Measurements from ENCODE around the gene ATP9A.
"Not testable (repeated sequence)": the region's sequence is repeated elsewhere in the genome, so short reads cannot be mapped to it uniquely, and the experiment has no call there.

The ATP9A gene

GRCh38 chr20:51687108-51687507, 81.1 kb downstream of the ATP9A start:
- DNase-seq, result no peak

GRCh38 chr20:51685494-51685893, 82.7 kb downstream of the ATP9A start:
- not testable (repeated sequence) for DNase-seq

- no peak for DNase-seq
Observed at GRCh38 chr20:51680067-51680749, 88.0 kb downstream of the ATP9A start.

- no peak for DNase-seq
Observed at GRCh38 chr20:51679254-51679921, 88.8 kb downstream of the ATP9A start.

GRCh38 chr20:51678026-51678697, 90.0 kb downstream of the ATP9A start:
- DNase-seq, result no peak

- DNase-seq, result no peak
Observed at GRCh38 chr20:51668947-51669346, 99.2 kb downstream of the ATP9A start.

- no peak for DNase-seq
Observed at GRCh38 chr20:51668515-51668914, 99.7 kb downstream of the ATP9A start.

- DNase-seq, result no peak
Observed at GRCh38 chr20:51667491-51667890, 100.7 kb downstream of the ATP9A start.

- DNase-seq, result no peak
Observed at GRCh38 chr20:51667002-51667408, 101.2 kb downstream of the ATP9A start.

- no peak for DNase-seq
Observed at GRCh38 chr20:51666126-51666525, 102.1 kb downstream of the ATP9A start.

- no peak for DNase-seq
Observed at GRCh38 chr20:51665543-51666118, 102.6 kb downstream of the ATP9A start.

- no peak for DNase-seq
Observed at GRCh38 chr20:51661609-51662178, 106.5 kb downstream of the ATP9A start.

GRCh38 chr20:51660672-51661608, 107.2 kb downstream of the ATP9A start:
- DNase-seq, result no peak

GRCh38 chr20:51659491-51660050, 108.6 kb downstream of the ATP9A start:
- no peak for DNase-seq

GRCh38 chr20:51656726-51657260, 111.4 kb downstream of the ATP9A start:
- DNase-seq, result no peak

GRCh38 chr20:51656089-51656488, 112.1 kb downstream of the ATP9A start:
- not testable (repeated sequence) for DNase-seq

GRCh38 chr20:51654495-51654894, 113.7 kb downstream of the ATP9A start:
- DNase-seq, result no peak

- DNase-seq, result no peak
Observed at GRCh38 chr20:51654060-51654459, 114.1 kb downstream of the ATP9A start.

- DNase-seq, result no peak
Observed at GRCh38 chr20:51653226-51653625, 115.0 kb downstream of the ATP9A start.

GRCh38 chr20:51651921-51652549, 116.2 kb downstream of the ATP9A start:
- DNase-seq, result no peak

- DNase-seq, result no peak
Observed at GRCh38 chr20:51650685-51651134, 117.5 kb downstream of the ATP9A start.

Data from NCI-H146 (cell line).